Activated T-cell treated with anti-CD3 and anti-CD28 coated beads, Interleukin-2, amount 50 U/mL, for 24 hours (primary cell): ENCODE results near the gene PIAS4.

Experiments
- DNase-seq: peaks from one replicate; pipeline ENCODE4 v3.0.0-alpha.2; 2020
- H3K27ac Mint-ChIP-seq: 2 replicates; pipeline ENCODE4 v1.8.0; 2020; ENCODE audit warnings: mild to moderate bottlenecking, mixed read lengths
- H3K27me3 Mint-ChIP-seq: 2 replicates; pipeline ENCODE4 v1.8.0; 2020; ENCODE audit warnings: mixed read lengths
- H3K36me3 Mint-ChIP-seq: 2 replicates; pipeline ENCODE4 v1.8.0; 2020; ENCODE audit warnings: low read depth, mixed read lengths
- H3K4me1 Mint-ChIP-seq: 2 replicates; pipeline ENCODE4 v1.8.0; 2020; ENCODE audit warnings: low read depth, mixed read lengths
- H3K4me3 Mint-ChIP-seq: 2 replicates; pipeline ENCODE4 v1.8.0; 2020; ENCODE audit warnings: mild to moderate bottlenecking, moderate library complexity, mixed read lengths
- H3K9me3 Mint-ChIP-seq: 2 replicates; pipeline ENCODE4 v1.8.0; 2020; ENCODE audit warnings: mixed read lengths

PIAS4 gene

DNA sequence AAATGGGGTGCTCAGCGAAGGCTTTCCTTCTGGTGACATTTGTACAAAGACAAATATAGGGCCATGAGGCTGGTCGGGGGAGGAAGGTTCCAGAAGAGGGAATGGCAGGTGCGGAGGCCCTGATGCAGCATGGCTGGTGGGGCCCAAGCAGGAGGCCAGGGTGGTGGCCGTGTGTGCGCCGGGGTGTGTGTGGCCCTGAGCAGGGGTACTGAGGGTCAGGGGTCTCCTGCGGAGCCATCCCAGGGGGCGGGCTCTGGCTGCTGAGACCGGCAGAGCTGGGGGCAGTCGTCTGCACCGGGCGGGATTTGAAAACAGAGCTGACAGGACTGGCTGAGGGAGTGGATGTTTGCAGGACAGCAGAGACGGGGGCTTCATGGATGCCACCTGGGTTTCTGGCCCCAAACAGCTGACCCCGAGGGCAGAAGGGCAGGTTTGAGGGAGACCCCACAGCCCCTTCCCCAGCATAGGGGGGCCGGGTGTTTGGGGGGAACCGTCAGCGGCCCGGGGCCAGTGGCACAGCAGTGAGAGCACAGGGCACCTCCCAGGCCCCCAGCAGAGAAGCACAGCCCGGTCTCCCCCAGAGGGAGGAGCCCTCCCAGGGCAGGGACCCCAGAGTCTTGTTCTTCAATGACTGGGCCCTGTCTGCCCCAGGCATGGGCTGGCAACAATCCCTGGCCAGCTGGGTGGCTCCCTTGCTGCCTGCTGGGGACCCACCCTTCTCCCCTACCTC is 11.4 kb downstream of the PIAS4 start:
- H3K27ac Mint-ChIP-seq, result peak overlapping the region; percentile 50
- no peak for DNase-seq
- no peaks in the 10 kb centered on the region for H3K27me3 Mint-ChIP-seq
- H3K4me1 Mint-ChIP-seq, result peaks cover 14% of the 10 kb centered on the region
- no peak overlapping the region for H3K4me3 Mint-ChIP-seq
- H3K9me3 Mint-ChIP-seq, result no peaks in the 10 kb centered on the region
- peaks cover 60% of the 10 kb centered on the region for H3K36me3 Mint-ChIP-seq

DNA sequence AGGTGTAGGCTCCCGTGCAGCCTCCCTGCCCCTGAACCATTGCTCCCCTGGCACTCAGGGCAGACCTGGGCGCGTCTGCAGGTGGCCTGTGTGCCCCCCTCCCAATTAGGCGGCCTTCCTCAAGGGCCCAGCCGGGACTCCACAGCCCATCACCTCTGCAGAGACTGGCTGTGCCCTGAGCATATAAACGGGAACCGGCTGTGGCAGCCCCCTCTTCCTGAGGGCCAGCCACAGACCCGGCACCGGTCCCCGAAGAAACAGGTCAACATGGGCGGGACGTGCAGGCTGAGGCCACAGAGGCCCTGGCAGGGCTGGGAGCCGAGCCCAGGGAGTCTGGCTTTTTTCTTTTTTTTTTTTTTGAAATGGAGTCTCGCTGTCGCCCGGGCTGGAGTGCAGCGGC is 12.0 kb downstream of the PIAS4 start:
- Mint-ChIP-seq H3K4me3 (no peak overlapping the region), H3K4me1 (peaks cover 8% of the 10 kb centered on the region), H3K36me3 (peaks cover 60% of the 10 kb centered on the region), H3K27me3 (no peaks in the 10 kb centered on the region), H3K9me3 (no peaks in the 10 kb centered on the region), H3K27ac (no peak overlapping the region)
- no peak for DNase-seq

DNA sequence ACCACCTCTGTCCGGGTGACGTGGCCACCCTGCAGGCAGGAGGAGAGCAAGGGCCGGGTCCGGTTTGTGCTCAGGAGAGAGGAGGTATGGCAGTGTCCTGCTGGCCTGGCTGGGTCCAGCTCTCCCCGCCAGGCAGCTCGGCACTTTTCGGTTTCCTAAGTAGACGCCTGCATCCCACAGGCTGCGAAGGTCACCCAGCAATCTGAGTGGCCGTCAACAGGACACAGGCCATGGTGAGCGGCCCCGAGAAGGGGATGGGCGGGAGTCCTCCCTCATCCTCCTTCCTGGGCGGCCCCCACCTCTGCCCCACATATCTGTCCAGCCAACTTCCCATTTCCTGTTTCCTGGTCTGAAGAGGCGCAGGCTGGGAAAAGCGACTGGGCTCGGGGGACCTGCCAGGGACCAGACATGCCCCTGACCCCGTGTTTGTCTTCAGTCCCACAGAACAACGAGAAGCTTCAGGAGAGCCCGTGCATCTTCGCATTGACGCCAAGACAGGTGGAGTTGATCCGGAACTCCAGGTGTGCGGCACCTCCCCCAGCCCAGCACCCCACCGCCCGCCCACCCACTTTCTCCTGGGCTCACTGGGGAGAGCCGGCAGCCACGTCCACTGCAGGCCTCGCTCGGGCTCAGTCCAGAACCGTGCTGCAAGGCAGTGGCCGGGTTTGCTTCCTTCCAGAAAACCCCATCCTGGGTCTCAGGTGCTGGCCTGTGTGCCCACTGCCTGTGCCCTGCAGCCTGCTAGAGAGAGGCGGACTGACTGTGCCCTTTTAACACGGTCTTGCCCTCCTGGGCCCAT is 16.3 kb downstream of the PIAS4 start:
- Mint-ChIP-seq H3K4me3 (no peak overlapping the region), H3K27me3 (no peaks in the 10 kb centered on the region), H3K4me1 (peaks cover 1% of the 10 kb centered on the region), H3K27ac (no peak overlapping the region), H3K36me3 (peaks cover 59% of the 10 kb centered on the region), H3K9me3 (no peaks in the 10 kb centered on the region)
- DNase-seq, result no peak

DNA sequence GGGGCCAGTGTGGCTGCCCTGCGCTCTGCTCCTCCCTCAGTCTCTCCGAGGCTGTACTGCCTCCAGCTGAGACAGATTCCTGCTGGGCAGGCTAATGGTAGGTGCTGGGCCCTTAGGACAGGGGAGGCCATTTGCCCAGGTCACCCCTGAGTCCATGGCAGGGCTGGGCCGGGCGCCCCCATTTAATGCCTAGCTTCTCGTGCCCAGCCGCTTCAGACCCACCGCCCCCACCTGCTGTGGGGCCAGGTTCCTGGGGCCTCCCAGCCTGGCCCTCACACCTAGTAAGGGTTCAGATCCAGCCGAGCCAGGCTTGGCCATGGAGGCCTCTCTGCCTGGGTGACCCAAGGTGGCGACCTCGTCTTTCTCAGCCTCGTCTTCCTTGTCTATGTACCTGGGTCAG is 17.8 kb downstream of the PIAS4 start:
- no peak for DNase-seq
- H3K9me3 Mint-ChIP-seq, result no peaks in the 10 kb centered on the region
- no peaks in the 10 kb centered on the region for H3K27me3 Mint-ChIP-seq
- no peak overlapping the region for H3K4me3 Mint-ChIP-seq
- no peak overlapping the region for H3K27ac Mint-ChIP-seq
- peaks cover 1% of the 10 kb centered on the region for H3K4me1 Mint-ChIP-seq
- peaks cover 63% of the 10 kb centered on the region for H3K36me3 Mint-ChIP-seq

DNA sequence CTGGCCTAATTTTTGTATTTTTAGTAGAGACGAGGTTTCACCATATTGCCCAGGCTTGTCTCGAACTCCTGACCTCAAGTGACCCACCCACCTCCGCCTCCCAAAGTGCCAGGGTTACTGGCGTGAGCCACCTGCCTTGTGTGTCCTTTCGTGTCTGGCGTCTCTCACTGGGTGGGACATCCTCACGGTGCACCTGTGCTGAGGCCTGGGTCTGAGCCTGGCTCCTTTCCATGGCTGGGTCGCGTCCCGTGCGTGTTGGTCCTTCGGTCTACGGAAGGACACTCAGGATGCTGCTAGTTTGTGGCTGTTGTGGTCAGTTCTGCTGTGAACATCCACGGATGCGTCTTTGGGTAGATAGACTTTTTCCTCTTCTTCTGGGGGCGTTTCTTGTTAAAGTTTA is 19.6 kb downstream of the PIAS4 start:
- H3K27ac Mint-ChIP-seq, result no peak overlapping the region
- H3K9me3 Mint-ChIP-seq, result no peaks in the 10 kb centered on the region
- H3K27me3 Mint-ChIP-seq, result no peaks in the 10 kb centered on the region
- no peak overlapping the region for H3K4me3 Mint-ChIP-seq
- no peak for DNase-seq
- peaks cover 58% of the 10 kb centered on the region for H3K36me3 Mint-ChIP-seq
- no peaks in the 10 kb centered on the region for H3K4me1 Mint-ChIP-seq

DNA sequence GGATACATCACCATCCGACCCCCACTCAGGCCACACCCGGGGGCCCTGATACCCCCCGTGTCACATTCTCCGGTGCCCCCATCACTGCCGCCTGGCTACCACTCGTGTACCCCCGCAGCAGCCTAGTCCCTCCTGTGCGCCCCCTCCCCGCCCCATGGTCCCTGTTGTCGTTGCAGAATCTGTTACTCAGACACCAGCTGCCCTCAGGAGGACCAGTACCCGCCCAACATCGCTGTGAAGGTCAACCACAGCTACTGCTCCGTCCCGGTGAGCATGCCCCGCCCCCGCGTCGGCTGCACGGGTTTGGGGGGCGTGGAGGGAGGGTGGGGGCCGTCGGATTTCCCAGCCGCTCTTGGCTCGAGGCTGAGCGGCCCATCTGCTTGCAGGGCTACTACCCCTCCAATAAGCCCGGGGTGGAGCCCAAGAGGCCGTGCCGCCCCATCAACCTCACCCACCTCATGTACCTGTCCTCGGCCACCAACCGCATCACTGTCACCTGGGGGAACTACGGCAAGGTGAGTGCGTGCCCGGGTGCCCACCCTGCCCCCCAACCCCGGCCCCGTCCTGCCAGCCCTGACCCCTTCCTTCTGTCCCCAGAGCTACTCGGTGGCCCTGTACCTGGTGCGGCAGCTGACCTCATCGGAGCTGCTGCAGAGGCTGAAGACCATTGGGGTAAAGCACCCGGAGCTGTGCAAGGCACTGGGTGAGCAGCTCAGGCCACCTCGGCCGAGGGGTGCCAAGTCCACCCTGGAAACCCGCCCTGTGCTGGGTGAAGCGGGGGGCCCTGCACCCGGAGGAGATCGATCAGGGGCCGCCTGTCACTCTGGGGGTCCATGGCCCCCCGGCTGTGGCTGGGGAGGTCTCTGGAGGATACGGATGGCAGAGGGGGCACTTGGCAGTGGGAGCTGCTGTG is 21.1 kb downstream of the PIAS4 start:
- Mint-ChIP-seq H3K4me3 (no peak overlapping the region), H3K27ac (no peak overlapping the region), H3K9me3 (no peaks in the 10 kb centered on the region), H3K27me3 (no peaks in the 10 kb centered on the region), H3K4me1 (no peaks in the 10 kb centered on the region), H3K36me3 (peaks cover 60% of the 10 kb centered on the region)
- DNase-seq, result no peak

DNA sequence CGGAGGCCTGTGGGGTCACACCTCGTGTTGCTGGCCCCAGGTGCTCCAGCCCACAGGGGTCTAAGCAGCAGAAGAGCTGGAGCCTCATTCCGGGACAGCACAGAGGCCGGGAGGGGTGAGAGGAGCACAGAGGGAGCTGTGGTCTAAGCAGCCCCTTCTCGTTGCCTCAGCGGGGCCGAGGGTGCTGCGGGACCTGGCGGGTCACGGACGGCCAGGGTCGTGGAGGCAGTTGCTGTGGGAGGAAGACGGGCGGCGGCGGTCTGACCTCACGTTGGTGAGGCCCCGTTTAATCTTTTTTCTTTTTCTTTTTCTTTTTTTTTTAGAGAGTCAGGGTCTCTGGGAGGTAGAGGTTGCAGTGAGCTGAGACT is 21.7 kb downstream of the PIAS4 start:
- Mint-ChIP-seq H3K27me3 (no peaks in the 10 kb centered on the region), H3K27ac (no peak overlapping the region), H3K36me3 (peaks cover 53% of the 10 kb centered on the region), H3K4me1 (no peaks in the 10 kb centered on the region), H3K4me3 (no peak overlapping the region), H3K9me3 (no peaks in the 10 kb centered on the region)
- DNase-seq, result no peak

DNA sequence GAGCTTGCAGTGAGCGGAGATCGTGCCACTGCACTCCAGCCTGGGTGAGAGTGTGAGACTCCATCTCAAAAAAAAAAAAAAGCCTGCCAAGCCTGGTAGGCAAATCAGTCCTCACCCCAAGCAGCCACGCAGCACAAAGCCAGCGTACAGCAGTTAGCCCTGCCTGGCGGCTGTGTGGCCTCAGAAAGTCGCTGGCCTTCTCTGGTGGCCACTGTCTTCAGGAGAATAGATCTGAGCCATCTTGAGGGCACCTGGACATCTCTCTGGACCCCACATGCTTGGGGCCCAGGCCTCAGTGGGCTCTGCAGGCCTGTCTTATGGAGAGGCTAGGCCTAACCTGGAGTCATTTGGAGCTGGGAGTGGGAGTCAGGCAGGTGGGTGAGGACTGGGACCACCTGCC is 23.0 kb downstream of the PIAS4 start:
- peaks cover 41% of the 10 kb centered on the region for H3K36me3 Mint-ChIP-seq
- no peaks in the 10 kb centered on the region for H3K4me1 Mint-ChIP-seq
- H3K27me3 Mint-ChIP-seq, result no peaks in the 10 kb centered on the region
- H3K9me3 Mint-ChIP-seq, result no peaks in the 10 kb centered on the region
- no peak overlapping the region for H3K4me3 Mint-ChIP-seq
- no peak overlapping the region for H3K27ac Mint-ChIP-seq
- no peak for DNase-seq

DNA sequence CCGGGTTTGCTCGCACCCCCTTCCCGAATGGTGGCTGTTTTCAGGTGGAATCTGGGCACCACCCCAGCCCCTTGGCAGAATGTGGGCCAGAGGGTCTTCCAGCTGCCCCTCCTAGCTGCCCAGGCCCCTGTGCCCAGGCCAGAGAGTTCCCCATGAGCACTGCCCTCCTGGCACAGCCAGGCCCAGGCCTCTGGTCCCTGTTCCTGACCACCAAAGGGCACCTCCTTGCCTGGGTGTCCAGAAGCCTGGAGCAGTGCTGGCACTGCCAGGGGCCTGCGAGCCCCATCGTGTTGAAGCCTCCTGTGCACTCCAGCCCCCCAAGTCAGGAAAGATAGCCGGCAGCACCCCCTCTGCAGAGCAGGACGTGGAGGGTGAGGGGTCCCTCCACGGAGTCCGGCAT is 23.4 kb downstream of the PIAS4 start:
- Mint-ChIP-seq H3K9me3 (no peaks in the 10 kb centered on the region), H3K36me3 (peaks cover 39% of the 10 kb centered on the region), H3K4me3 (no peak overlapping the region), H3K27me3 (no peaks in the 10 kb centered on the region), H3K4me1 (no peaks in the 10 kb centered on the region), H3K27ac (no peak overlapping the region)
- no peak for DNase-seq

DNA sequence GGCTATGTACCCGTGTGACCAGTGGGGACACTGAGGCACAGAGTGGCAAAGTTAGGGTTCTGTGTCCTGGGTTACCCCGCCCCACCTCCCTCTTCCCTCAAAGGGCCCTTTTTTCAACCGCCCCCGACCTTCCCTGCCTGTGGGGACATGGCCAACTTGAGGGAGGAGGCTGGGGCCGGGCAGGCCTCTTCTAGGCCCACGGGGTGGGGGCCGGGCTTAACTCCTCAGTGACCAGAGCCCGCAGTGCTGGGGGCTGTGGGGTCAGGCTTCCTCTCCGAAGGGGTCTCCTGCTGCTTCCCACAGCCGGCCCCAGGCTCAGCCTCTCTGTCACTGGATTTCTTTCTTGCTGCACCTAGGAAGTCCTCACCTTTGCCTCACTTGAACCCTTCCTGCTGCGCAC is 23.9 kb downstream of the PIAS4 start:
- no peak for DNase-seq
- Mint-ChIP-seq H3K36me3 (peaks cover 35% of the 10 kb centered on the region), H3K4me1 (no peaks in the 10 kb centered on the region), H3K27me3 (no peaks in the 10 kb centered on the region), H3K9me3 (no peaks in the 10 kb centered on the region), H3K27ac (no peak overlapping the region), H3K4me3 (no peak overlapping the region)

DNA sequence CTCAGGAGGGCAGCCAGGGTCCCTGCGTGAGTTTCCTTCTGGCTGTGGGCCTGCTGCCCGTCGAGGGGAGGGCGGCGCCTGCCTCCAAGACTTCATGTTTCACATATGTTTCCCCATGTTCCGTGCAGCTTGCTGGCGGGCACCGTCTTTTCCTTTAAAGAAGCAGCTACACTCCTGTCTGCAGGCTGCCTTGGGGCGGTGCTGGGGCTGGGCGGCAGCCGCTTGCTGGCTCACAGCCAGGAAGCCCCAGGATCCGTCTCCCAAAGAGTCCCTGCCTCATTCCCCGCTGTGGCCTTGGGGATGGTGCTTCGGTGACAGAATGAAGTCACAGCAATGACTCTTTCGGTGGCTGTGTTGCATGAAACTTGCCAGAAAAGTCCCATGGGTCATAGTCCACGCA is 24.9 kb downstream of the PIAS4 start:
- Mint-ChIP-seq H3K27ac (no peak overlapping the region), H3K36me3 (peaks cover 29% of the 10 kb centered on the region), H3K27me3 (no peaks in the 10 kb centered on the region), H3K4me3 (no peak overlapping the region), H3K4me1 (no peaks in the 10 kb centered on the region), H3K9me3 (no peaks in the 10 kb centered on the region)
- no peak for DNase-seq

DNA sequence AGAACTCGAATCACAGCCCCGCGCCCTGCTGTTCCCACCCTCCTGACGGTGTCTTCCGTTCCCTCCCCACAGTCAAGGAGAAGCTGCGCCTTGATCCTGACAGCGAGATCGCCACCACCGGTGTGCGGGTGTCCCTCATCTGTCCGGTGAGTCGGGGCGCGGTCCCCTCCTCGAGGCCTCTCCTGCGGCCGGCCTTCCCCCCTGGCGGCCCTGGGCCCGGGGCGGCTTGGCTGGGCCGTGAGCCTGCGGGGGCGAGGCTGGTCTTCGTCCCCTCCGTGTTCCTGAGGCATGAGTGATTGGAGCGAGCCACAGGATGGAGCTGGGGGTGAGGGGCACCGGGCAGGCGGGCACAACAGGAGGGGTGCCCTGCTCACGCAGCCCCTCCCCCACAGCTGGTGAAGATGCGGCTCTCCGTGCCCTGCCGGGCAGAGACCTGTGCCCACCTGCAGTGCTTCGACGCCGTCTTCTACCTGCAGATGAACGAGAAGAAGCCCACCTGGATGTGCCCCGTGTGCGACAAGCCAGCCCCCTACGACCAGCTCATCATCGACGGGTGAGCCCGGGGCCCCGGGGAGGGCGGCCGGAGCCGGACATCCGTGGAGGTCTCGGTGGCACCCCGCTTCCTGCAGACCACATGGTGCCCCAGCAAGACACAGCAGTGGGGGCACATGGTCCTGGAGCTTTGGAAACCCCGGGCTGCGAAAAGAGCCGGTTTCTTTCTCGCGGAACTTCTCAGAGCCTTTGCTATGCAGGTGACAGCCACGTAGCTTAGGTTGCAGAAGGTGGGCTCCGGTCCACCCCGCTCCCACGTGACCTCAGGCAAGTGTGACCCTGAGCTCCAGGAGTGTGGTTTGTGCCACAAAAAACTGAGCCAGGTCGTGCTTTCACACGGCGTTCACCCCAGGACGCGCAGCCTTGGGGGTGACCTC is 25.8 kb downstream of the PIAS4 start:
- no peak overlapping the region for H3K27ac Mint-ChIP-seq
- H3K27me3 Mint-ChIP-seq, result no peaks in the 10 kb centered on the region

DNA sequence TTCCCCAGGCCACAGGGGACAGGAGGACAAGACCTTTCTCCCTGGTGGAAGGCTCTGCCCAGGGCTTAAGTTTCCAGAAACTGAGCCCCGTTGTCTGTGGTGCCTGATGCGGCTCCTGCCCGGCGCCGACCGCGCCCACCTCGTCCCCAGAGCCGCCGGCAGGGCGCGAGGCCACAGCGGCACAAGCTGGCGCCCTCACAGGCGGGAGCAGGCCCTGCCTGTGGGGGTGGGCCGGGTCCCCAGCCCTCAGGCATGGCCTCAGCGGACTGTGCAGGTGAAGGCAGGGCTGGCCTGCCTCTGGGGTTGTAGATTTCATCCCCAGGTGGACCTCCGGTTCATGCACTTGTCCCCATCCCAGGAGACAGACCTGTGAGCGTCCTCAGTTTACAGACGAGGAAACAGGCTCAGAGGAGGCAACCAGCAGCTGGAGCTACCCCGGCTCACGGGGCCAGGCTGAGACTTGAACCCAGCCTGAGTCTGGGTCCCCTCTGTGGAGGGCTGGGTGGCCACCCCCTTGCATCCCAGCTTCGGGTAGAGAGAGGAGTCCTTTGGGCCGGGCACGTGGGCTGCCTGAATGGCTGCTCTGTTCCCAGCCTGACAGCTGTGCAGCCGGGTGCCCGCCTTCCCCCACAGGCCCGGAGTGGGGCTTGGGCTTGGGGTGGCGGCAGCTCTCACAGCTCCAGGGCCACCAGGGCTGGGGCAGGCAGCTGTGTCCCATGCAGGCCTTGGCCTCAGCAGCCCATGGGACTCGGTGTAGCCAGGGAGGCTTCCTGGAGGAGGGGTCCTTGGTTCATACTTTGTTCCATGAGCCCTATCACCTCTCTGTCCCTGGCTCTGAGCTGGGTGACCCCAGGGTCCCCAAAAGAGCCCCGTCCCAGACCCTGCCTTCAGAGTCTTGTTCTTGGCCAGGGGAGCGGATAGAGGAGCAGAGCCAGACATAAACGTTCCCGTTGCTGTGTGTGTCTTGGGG is 26.8 kb downstream of the PIAS4 start:
- H3K36me3 Mint-ChIP-seq, result peaks cover 21% of the 10 kb centered on the region
- H3K27ac Mint-ChIP-seq, result peak overlapping the region; percentile 79
- DNase-seq, result no peak
- H3K4me3 Mint-ChIP-seq, result no peak overlapping the region
- H3K27me3 Mint-ChIP-seq, result no peaks in the 10 kb centered on the region
- no peaks in the 10 kb centered on the region for H3K4me1 Mint-ChIP-seq
- H3K9me3 Mint-ChIP-seq, result no peaks in the 10 kb centered on the region

More for the DNA sequence above, 25.8 kb downstream of the PIAS4 start:
- Mint-ChIP-seq H3K4me3 (no peak overlapping the region), H3K36me3 (peaks cover 26% of the 10 kb centered on the region), H3K4me1 (no peaks in the 10 kb centered on the region), H3K9me3 (no peaks in the 10 kb centered on the region)
- DNase-seq, result no peak
